CD4-positive, alpha-beta T cell treated with Interleukin-15 for 1 hour (primary cell): ENCODE measurements around the gene CIBAR2.
A peak's percentile ranks its signal among the peaks of the same experiment; 100 is the strongest.

Experiments
- DNase-seq: peaks from one replicate; pipeline ENCODE4 v3.0.0-alpha.2; 2020

Gene CIBAR2

GRCh38 chr16:85101956-85102630, 10.2 kb downstream of the CIBAR2 start:
- DNase-seq: no peak

- no peak for DNase-seq
These were observed 12.0 kb downstream of the CIBAR2 start for GRCh38 chr16:85100265-85100664.

- no peak for DNase-seq
These were observed 13.7 kb downstream of the CIBAR2 start for GRCh38 chr16:85098565-85098964.

GRCh38 chr16:85096921-85097320, 15.4 kb downstream of the CIBAR2 start:
- no peak for DNase-seq

- DNase-seq: no peak
These were observed 17.5 kb downstream of the CIBAR2 start for GRCh38 chr16:85094812-85095211.

DNA sequence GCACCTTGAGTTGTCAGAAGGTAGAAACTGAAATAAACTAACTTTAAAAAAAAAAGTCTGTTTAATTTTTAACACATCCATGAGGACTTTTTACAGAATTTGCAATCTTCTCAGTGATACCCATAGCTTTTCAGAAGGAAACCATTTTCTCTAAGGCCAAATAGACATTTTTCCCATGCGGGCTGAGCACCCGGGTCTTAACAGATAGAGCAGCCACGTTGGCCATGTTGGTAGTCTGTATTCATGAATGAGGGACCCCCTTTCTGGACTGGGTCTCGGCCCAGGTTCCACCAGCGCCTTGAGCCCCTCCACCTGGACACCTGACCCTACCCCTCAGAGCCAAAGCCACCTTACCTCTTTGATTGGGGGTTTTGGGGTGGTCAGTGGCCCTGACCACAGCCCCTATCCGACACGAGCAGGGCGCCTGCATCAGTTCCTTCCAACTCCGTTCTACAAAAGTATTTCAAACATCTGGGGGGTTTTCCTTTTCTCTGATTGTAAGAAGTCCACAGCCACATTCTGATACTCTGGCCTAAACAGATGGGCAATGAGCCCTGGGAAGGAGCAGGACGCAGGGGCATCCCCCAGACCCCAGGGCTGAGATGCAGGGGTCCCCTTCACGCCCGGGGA, 18.0 kb downstream of the CIBAR2 start:
- no peak for DNase-seq

DNA sequence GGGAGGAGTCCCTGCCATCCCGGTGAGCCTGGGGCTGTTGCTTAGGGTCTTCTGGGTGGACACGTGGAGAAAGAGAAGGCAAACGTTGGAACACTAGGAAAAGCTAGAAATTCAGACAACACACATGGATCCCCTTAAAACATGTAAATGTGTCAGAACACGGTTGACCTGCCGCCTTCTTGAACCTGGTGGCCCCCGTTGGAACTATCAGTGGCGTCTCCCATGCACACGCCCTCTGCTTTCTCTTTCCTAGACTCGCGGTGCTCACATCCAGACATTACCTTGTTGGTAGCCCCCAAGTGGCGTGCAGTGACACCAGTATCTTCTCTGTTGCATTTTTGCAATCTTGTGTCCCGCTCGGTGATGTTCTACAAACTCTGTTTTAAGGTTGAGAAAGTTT, 18.6 kb downstream of the CIBAR2 start:
- DNase-seq: no peak

- DNase-seq: no peak
These were observed 19.4 kb downstream of the CIBAR2 start for GRCh38 chr16:85092851-85093250.

GRCh38 chr16:85092309-85092708, 20.0 kb downstream of the CIBAR2 start:
- DNase-seq: no peak

GRCh38 chr16:85091522-85091910, 20.8 kb downstream of the CIBAR2 start:
- DNase-seq: no peak

GRCh38 chr16:85090873-85091521, 21.3 kb downstream of the CIBAR2 start:
- DNase-seq: no peak

GRCh38 chr16:85090181-85090580, 22.1 kb downstream of the CIBAR2 start:
- no peak for DNase-seq

DNA sequence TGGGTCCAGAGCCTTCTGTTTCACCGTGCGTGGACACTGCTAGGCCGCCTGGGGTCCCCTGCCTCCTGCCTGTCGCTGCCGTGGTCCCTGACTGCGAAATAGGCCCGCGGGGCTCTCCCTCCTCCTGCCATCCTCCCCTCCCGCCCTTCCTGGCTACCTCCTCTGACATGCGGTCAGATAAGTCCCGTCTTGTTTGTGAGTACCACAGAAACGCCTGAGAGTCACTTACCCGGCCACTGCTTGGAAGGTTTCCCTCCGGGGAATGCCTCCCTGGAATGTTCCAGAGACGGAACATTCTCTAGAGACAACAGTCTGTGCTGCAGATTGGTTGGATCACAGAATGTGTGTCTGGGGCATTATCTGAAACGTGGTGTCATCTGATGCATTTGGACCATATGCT, 22.7 kb downstream of the CIBAR2 start:
- DNase-seq: no peak

GRCh38 chr16:85088570-85089199, 23.6 kb downstream of the CIBAR2 start:
- no peak for DNase-seq

GRCh38 chr16:85087899-85088569, 24.2 kb downstream of the CIBAR2 start:
- DNase-seq: no peak

DNA sequence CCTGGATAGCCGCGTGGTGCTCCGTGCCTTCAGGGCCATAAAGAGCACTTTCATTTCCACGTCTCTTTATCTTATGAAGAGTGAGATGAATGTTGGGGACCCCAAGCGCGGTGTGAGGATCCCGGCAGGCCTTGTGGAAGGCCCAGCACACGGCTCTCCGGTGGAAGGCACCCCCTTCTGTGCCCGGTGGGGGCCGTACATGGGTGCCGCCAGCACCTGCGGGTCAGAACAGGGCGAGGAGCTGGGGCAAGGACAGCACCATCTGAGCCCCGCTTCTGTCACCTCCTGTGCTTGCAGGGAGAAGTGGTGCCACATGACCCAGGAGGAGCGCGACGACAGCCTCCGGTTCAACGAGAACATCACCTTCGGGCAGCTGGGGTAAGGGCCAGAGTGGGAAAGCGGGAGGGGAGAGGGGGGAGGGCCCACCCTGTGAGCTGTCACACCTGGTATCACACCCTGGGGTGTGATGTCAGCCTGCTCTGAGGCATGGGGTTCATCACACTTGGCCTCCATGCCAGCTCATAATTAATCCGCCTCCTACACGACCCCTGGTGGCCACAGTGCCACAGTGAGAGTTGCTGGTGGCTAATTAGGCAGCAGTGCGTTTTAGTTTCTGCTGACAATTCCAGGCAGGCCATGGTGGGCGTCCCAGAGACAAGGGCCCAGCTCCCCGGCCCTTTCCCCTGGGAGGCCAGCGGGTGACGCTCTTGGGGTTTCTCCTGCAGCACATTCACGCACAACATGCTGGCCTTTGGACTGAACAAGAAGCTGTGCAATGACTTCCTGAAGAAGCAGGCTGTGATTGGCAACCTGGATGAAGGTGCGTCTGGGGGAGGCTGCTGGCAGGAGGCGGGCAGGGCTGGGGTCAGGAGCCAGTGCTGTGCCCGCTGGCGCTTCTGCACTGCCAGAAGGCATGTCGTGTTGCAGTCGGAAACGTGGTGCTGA, 25.7 kb downstream of the CIBAR2 start:
- DNase-seq: peak; percentile 73

DNA sequence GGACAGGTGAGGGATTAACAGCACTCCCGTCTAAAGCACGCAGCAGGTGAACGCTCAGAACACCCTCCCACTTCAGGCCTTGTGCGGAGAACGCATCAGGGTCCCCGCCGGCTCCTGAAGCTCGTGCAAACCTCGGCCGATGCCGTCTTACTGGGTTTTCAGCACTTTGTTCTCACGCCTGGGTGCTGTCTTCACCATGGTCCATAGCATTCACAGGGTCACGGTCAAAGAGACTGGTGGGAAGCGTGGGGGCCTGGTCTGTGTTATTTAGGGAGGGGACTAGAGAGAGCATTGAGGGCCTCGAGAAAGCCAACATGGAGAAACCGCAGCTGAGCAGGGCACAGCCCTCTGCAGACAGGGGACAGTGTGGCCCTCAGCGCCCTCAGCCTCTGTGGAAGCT, 26.6 kb downstream of the CIBAR2 start:
- DNase-seq: no peak

- no peak for DNase-seq
These were observed 27.3 kb downstream of the CIBAR2 start for GRCh38 chr16:85084841-85085510.

DNA sequence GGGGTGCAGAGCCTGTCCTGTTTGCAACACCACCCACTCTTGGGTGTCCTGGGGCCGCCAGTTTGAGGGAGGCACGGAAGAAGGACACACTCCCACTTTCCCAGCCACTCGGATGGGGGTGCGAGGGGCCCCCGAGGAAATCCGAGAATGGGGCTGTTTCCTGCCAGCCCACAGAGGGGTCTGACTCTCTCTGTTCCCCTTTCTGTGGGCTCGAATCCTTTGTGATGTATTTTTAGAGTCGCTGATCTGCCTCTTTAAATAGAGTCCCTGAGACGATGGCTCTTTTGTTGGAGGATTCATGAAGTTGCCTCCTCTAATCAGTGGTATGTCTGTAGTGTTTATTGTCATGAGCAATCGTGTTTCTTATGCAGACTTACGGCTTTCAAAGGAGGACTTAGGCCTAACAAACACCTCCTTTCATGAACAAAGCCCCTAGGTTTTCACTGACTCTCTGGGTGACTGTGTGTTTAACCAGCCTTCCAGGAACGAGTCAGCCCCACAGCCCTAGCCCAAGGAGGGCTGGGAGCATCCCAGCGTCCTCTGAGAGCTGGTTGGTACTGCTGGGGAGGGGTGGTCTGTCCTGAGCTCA, 29.1 kb downstream of the CIBAR2 start:
- no peak for DNase-seq

- no peak for DNase-seq
These were observed 29.9 kb downstream of the CIBAR2 start for GRCh38 chr16:85082173-85083050.
